ENCODE data around the gene ZNF316. TPM values are rescaled to one million over a fixed set of nuclear protein-coding genes. Genes with fewer than 3 reads are reported as not detected.

The ZNF316 gene
- polyA plus RNA-seq, 1 experiment = 5.6 TPM

DNA sequence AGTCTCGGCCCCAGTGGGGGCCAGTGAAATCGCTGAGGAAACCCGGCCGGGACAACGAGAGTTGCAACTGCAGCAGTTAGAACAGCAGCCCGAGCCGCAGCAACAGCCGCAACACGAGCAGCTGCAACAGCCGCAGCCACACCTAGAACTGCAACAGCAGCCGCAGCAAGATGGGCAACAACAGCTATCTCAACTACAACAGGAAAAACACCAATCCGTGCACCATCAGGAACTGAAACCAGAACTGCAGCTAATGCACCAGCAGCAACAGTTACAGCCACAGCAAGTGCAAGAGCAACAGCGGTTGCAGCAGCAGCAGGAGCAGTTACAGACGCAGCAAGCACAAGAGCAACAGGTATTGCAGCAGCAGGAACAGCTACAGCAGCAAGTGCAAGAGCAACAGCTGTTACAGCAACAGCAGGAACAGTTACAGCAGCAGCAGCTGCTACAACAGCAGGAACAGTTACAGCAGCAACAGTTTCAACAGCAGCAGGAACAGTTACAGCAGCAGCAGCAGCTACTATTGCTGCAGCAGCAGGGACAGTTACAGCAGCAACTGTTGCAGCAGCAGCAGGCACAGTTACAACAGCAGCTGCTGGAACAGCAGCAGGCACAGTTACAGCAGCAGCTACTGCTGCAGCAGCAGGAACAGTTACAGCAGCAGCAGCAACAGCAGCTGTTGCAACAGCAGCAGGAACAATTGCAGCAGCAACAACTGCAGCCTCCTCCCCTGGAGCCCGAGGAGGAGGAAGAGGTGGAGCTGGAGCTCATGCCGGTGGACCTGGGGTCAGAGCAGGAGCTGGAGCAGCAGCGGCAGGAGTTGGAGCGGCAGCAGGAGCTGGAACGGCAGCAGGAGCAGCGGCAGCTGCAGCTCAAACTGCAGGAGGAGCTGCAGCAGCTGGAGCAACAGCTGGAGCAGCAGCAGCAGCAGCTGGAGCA is 15.7 kb upstream of the ZNF316 start:
- TF ChIP-seq, protein P1, sequence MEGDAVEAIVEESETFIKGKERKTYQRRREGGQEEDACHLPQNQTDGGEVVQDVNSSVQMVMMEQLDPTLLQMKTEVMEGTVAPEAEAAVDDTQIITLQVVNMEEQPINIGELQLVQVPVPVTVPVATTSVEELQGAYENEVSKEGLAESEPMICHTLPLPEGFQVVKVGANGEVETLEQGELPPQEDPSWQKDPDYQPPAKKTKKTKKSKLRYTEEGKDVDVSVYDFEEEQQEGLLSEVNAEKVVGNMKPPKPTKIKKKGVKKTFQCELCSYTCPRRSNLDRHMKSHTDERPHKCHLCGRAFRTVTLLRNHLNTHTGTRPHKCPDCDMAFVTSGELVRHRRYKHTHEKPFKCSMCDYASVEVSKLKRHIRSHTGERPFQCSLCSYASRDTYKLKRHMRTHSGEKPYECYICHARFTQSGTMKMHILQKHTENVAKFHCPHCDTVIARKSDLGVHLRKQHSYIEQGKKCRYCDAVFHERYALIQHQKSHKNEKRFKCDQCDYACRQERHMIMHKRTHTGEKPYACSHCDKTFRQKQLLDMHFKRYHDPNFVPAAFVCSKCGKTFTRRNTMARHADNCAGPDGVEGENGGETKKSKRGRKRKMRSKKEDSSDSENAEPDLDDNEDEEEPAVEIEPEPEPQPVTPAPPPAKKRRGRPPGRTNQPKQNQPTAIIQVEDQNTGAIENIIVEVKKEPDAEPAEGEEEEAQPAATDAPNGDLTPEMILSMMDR (IDR thresholded peaks at IDR 0.05; ENCODE audit: low read depth, low read length) = no peak
- CTCF ChIA-PET = no interaction called here
- POLR2A ChIA-PET = no interaction called here
- Histone ChIP-seq H3K27me3 (ENCODE audit: control insufficient read depth, insufficient read depth, low read length) (no peaks in the 10 kb centered on the region), H3K4me3 (ENCODE audit: low read depth, low read length) (no peak overlapping the region), H3K27ac (ENCODE audit: low read depth, low read length) (no peak overlapping the region), H3K9me3 (ENCODE audit: control insufficient read depth, insufficient read depth, low read length) (peaks cover 2% of the 10 kb centered on the region; the same call in 1 of the 2 replicates)
- no peak for DNase-seq (ENCODE audit: low read depth, low spot score)

DNA sequence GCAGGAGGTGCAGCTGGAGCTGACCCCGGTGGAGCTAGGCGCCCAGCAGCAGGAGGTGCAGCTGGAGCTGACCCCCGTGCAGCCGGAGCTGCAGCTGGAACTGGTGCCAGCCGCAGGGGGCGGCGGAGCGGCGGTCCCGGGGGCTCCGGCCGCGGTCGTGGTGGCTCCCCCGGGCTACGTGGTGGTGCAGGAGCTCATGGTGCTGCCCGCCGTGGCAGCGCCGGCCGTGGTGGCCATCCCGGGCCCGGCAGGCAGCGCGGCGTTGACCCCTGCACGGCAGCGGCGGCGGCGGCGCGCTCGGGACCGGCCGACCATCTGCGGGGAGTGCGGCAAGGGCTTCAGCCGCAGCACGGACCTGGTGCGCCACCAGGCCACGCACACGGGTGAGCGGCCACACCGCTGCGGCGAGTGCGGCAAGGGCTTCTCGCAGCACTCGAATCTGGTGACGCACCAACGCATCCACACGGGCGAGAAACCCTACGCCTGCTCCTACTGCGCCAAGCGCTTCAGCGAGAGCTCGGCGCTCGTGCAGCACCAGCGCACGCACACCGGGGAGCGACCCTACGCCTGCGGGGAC is 14.9 kb upstream of the ZNF316 start:
- DNase-seq (ENCODE audit: low read depth, low spot score) = no peak
- POLR2A ChIA-PET = no interaction called here
- TF ChIP-seq, protein P1 (IDR thresholded peaks at IDR 0.05; ENCODE audit: low read depth, low read length) = no peak
- CTCF ChIA-PET = no interaction called here
- H3K4me3 ChIP-seq (ENCODE audit: low read depth, low read length) = no peak overlapping the region
- H3K27me3 ChIP-seq (ENCODE audit: control insufficient read depth, insufficient read depth, low read length) = no peaks in the 10 kb centered on the region
- H3K9me3 ChIP-seq (ENCODE audit: control insufficient read depth, insufficient read depth, low read length) = no peaks in the 10 kb centered on the region
- H3K27ac ChIP-seq (ENCODE audit: low read depth, low read length) = no peak overlapping the region

DNA sequence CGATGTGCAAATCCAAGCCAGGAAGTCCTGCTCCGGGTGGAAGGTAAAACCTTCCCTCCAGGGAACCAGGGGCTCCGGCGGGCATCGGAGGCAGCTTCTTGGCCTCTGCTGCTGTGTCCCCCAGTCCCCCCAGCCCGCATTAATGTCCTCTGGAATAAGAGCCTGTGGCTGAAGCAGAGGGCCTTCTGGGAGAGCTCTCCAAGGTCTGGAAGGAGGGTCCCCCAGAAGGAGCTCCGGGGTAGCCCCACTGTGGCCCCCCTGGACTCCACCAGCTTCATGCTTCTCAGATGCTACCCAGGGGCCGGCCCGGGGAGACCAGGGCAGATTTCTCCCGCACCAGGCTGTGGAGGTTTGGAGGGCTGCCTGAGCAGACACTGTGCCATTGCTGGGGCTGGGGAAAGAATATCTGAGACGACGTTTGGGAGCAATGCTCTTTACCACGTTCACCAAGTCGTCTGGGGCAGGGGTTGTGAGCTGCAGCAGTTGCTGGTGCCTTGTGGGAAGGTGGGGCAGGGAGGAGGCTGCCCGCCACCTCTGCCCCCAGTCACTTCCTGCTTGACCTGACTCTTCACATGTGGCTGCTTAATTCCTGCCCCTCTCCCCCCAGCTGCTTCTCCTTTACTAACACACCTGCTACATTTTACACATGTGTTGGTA is 13.4 kb upstream of the ZNF316 start:
- Histone ChIP-seq H3K4me3 (ENCODE audit: low read depth, low read length) (no peak overlapping the region), H3K27me3 (ENCODE audit: control insufficient read depth, insufficient read depth, low read length) (no peaks in the 10 kb centered on the region), H3K9me3 (ENCODE audit: control insufficient read depth, insufficient read depth, low read length) (no peaks in the 10 kb centered on the region), H3K27ac (ENCODE audit: low read depth, low read length) (no peak overlapping the region)
- ChIA-PET CTCF (no interaction called here), POLR2A (no interaction called here)
- TF ChIP-seq, protein P1 (IDR thresholded peaks at IDR 0.05; ENCODE audit: low read depth, low read length) = no peak
- DNase-seq (ENCODE audit: low read depth, low spot score) = no peak

DNA sequence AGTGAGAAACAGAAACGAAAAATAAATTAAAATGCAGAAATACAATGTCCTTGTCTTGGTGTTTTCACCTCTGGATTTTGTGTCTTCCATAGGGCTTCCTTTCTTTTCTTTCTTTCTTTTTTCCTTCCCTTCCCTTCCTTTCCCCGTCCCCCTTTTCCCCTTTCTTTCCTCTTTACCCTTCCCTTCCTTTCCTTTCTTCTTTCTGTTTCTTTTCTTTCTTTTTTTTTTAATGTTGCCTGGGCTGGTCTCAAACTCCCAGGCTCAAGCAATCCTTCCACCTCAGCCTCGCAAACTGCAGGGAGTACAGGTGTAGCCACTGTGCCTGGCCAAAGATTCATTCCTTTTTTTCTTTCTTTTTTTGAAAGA is 12.9 kb upstream of the ZNF316 start:
- no peak overlapping the region for H3K27ac ChIP-seq (ENCODE audit: low read depth, low read length)
- no peak for DNase-seq (ENCODE audit: low read depth, low spot score)
- TF ChIP-seq, protein P1 (IDR thresholded peaks at IDR 0.05; ENCODE audit: low read depth, low read length) = no peak
- no peaks in the 10 kb centered on the region for H3K9me3 ChIP-seq (ENCODE audit: control insufficient read depth, insufficient read depth, low read length)
- H3K27me3 ChIP-seq (ENCODE audit: control insufficient read depth, insufficient read depth, low read length) = no peaks in the 10 kb centered on the region
- ChIA-PET CTCF (no interaction called here), POLR2A (no interaction called here)
- no peak overlapping the region for H3K4me3 ChIP-seq (ENCODE audit: low read depth, low read length)

DNA sequence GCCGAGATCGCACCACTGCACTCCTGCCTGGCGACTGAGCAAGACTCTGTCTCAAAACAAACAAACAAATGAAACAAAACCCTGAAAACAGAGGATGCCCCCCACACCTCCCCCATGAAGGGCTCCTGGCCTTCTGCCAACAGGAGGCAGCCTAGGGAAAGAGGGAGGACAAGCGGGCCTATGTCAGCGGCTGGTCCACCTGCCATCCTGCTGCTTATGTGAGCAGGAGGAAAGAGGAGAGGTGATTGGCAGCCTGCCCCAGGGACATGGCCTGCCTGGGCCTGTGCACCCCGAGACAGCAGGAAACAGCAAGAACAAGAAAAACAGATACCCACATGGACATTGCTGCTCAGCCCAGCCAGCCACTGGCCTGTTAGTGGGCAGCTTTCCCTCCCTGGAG is 9.1 kb upstream of the ZNF316 start:
- CTCF ChIA-PET = no interaction called here
- Histone ChIP-seq H3K27me3 (ENCODE audit: control insufficient read depth, insufficient read depth, low read length) (no peaks in the 10 kb centered on the region), H3K9me3 (ENCODE audit: control insufficient read depth, insufficient read depth, low read length) (no peaks in the 10 kb centered on the region), H3K4me3 (ENCODE audit: low read depth, low read length) (no peak overlapping the region), H3K27ac (ENCODE audit: low read depth, low read length) (no peak overlapping the region)
- TF ChIP-seq, protein P1 (IDR thresholded peaks at IDR 0.05; ENCODE audit: low read depth, low read length) = no peak
- no peak for DNase-seq (ENCODE audit: low read depth, low spot score)
- POLR2A ChIA-PET = no interaction called here
